Body of pancreas (tissue), 4 donors: ENCODE measurements around the gene TCEAL8. TPM values are rescaled to one million over a fixed set of nuclear protein-coding genes. Genes with fewer than 3 reads are reported as not detected.
A peak's percentile ranks its signal among the peaks of the same experiment; 100 is the strongest.

Experiments used
- ATAC-seq: fragments of 150-250 bp; one replicate; pipeline ENCODE4 v1.9.1; 2016
- DNase-seq, 4 donors: peaks; one replicate each; pipeline ENCODE4 v3.0.0-alpha.2; 2019
- H3K27ac ChIP-seq, 4 donors: fragments of 200-600 bp; sonication (generic); 1 replicate in 3 of 4; 2 replicates in 1 of 4; pipeline versions ENCODE4 v1.5.1 to v1.6.1; 2016 to 2019; ENCODE audit warnings: mild to moderate bottlenecking in 1 of 4, mixed read lengths in 1 of 4, moderate library complexity in 1 of 4
- H3K27me3 ChIP-seq, 2 donors: fragments of 200-600 bp; sonication (generic); one replicate each; pipeline ENCODE4 v1.6.0; 2016; ENCODE audit warnings: mild to moderate bottlenecking in 1 of 2
- H3K36me3 ChIP-seq, 2 donors: fragments of 200-600 bp; sonication (generic); replicated peaks in 1 of 2; 2 replicates each; pipeline ENCODE4 v1.5.1; 2016; ENCODE audit warnings: low read depth in 2 of 2; ENCODE audit not compliant: insufficient read depth in 1 of 2
- H3K4me1 ChIP-seq: fragments of 200-600 bp; sonication (generic); one replicate; pipeline ENCODE4 v1.6.0; 2016
- H3K4me3 ChIP-seq, 2 donors: fragments of 200-600 bp; sonication (generic); 1 replicate in 1 of 2; 2 replicates in 1 of 2; pipeline ENCODE4 v1.5.1; 2016 to 2019
- H3K9me3 ChIP-seq, 3 donors: fragments of 200-600 bp; sonication (generic); 1 replicate in 2 of 3; 2 replicates in 1 of 3; pipeline ENCODE4 v1.5.1; 2016
- CTCF ChIP-seq, 7 experiments: fragments of 450-650 bp in 4 of 7; fragments of 200-600 bp in 3 of 7; sonication (generic) in 3 of 7; IDR thresholded peaks; one replicate each; pipeline ENCODE4 v1.5.1; 2016 to 2019; ENCODE audit warnings: antibody characterized with exemption in 7 of 7
- POLR2A ChIP-seq, 3 donors: fragments of 450-650 bp; IDR thresholded peaks; one replicate each; pipeline ENCODE4 v1.6.1; 2016; ENCODE audit warnings: antibody characterized with exemption in 3 of 3, mild to moderate bottlenecking in 2 of 3
- WGBS, 2 donors: methylation state at CpG; one replicate each; pipeline ENCODE4 v1.1.5; 2017; 5-methylcytosine and 5-hydroxymethylcytosine counted together
- intact Hi-C: fragments of 100-400 bp; cut with DNase I; formaldehyde crosslinking; loops from one replicate; pipeline ENCODE4 v1.15.1; 2023
- total RNA-seq, 2 donors: library from RNA; depleted of rRNA; stranded (reverse); fragments of >200 nt; gene quantifications; one replicate each; pipeline ENCODE4 v1.1.0, GENCODE V29; 2016

The TCEAL8 gene
- total RNA-seq, 2 donors from 2014 or later: 10.9 to 46.2 TPM

GRCh38 chrX:103254171-103254824 is 657 bp downstream of the TCEAL8 start:
- ATAC-seq (peak; percentile 56), DNase-seq (peak; percentile 30 to 69 (median 58))
- TF ChIP-seq CTCF (IDR thresholded peaks at IDR 0.05) (no peak), POLR2A (IDR thresholded peaks at IDR 0.05) (no peak)
- Histone ChIP-seq H3K36me3 (no peaks in the 10 kb centered on the region), H3K9me3 (no peaks in the 10 kb centered on the region), H3K27me3 (no peaks in the 10 kb centered on the region), H3K27ac (peak overlapping the region; percentile 59 to 90 (median 78)), H3K4me1 (no peaks in the 10 kb centered on the region), H3K4me3 (peak overlapping the region; percentile 38 to 43)
- WGBS, 2 donors: 1% methylated on average over 19 to 22 of the region's 22 CpGs
- intact Hi-C loops: no loop called here

GRCh38 chrX:103253608-103254007 is 1.3 kb downstream of the TCEAL8 start:
- TF ChIP-seq POLR2A (IDR thresholded peaks at IDR 0.05): no peak
- no peak for TF ChIP-seq CTCF (IDR thresholded peaks at IDR 0.05)
- no peaks in the 10 kb centered on the region for H3K36me3 ChIP-seq
- no peaks in the 10 kb centered on the region for H3K27me3 ChIP-seq
- 22 to 28% methylated on average over 8 of the region's 8 CpGs for WGBS, 2 donors
- H3K9me3 ChIP-seq: no peaks in the 10 kb centered on the region
- intact Hi-C loops: no loop called here
- H3K27ac ChIP-seq: peak overlapping the region in 3 of 4 donors; percentile 75 to 90 (median 80)
- ATAC-seq (no peak), DNase-seq (no peak)
- H3K4me1 ChIP-seq: no peaks in the 10 kb centered on the region
- H3K4me3 ChIP-seq: no peak overlapping the region

GRCh38 chrX:103250977-103251376 is 4.0 kb downstream of the TCEAL8 start:
- H3K9me3 ChIP-seq: no peaks in the 10 kb centered on the region
- WGBS, 2 donors: 50 to 53% methylated on average over 5 of the region's 5 CpGs
- H3K27ac ChIP-seq: no peak overlapping the region
- no peaks in the 10 kb centered on the region for H3K36me3 ChIP-seq
- no peak for ATAC-seq
- H3K27me3 ChIP-seq: no peaks in the 10 kb centered on the region
- DNase-seq: no peak
- TF ChIP-seq CTCF (IDR thresholded peaks at IDR 0.05): no peak
- no peak for TF ChIP-seq POLR2A (IDR thresholded peaks at IDR 0.05)
- no peaks in the 10 kb centered on the region for H3K4me1 ChIP-seq
- intact Hi-C loops: no loop called here
- no peak overlapping the region for H3K4me3 ChIP-seq

GRCh38 chrX:103249805-103250204 is 5.2 kb downstream of the TCEAL8 start:
- Histone ChIP-seq H3K36me3 (no peaks in the 10 kb centered on the region), H3K4me3 (no peak overlapping the region), H3K9me3 (no peaks in the 10 kb centered on the region), H3K27ac (no peak overlapping the region), H3K4me1 (no peaks in the 10 kb centered on the region), H3K27me3 (no peaks in the 10 kb centered on the region)
- intact Hi-C loops: no loop called here
- DNase-seq (no peak), ATAC-seq (no peak)
- WGBS, 2 donors: 63 to 67% methylated on average over 1 of the region's 1 CpG
- TF ChIP-seq CTCF (IDR thresholded peaks at IDR 0.05) (no peak), POLR2A (IDR thresholded peaks at IDR 0.05) (no peak)

- DNase-seq (peak in 1 of 4 donors; percentile 7), ATAC-seq (no peak)
- Histone ChIP-seq H3K27me3 (no peaks in the 10 kb centered on the region), H3K4me3 (no peak overlapping the region), H3K4me1 (no peaks in the 10 kb centered on the region), H3K9me3 (no peaks in the 10 kb centered on the region), H3K27ac (no peak overlapping the region), H3K36me3 (no peaks in the 10 kb centered on the region)
- TF ChIP-seq CTCF (IDR thresholded peaks at IDR 0.05): peak in 5 of 7 experiments; percentile 20 to 35 (median 35)
- TF ChIP-seq POLR2A (IDR thresholded peaks at IDR 0.05): no peak
- intact Hi-C loops: no loop called here
These were observed 6.4 kb downstream of the TCEAL8 start for GRCh38 chrX:103248553-103248952.
